H9 (cell line): Measurements from ENCODE around the gene DNAI2. TPM values are rescaled to one million over a fixed set of nuclear protein-coding genes. Genes with fewer than 3 reads are reported as not detected.

Source experiments
- DNase-seq: peaks from one replicate; pipeline ENCODE4 v3.0.0-alpha.2; 2017
- H2AFZ ChIP-seq: one replicate; pipeline ENCODE4 v1.6.1; 2013; ENCODE audit warnings: mild to moderate bottlenecking, low read length, control low read depth, moderate library complexity
- H2AK5ac ChIP-seq: 2 replicates; pipeline ENCODE4 v1.6.1; 2013; ENCODE audit warnings: low read length, control low read depth, mixed read lengths; ENCODE audit not compliant: insufficient read length
- H2BK120ac ChIP-seq: one replicate; pipeline ENCODE4 v1.6.1; 2013; ENCODE audit warnings: low read depth, mild to moderate bottlenecking, low read length, control low read depth, inconsistent platforms; ENCODE audit not compliant: poor library complexity, severe bottlenecking
- H2BK12ac ChIP-seq: 2 replicates; pipeline ENCODE4 v1.6.1; 2013; ENCODE audit warnings: low read length, control low read depth, mixed read lengths, low read depth; ENCODE audit not compliant: insufficient read length
- H2BK15ac ChIP-seq: 2 replicates; pipeline ENCODE4 v1.6.1; 2013; ENCODE audit warnings: low read depth, low read length, control low read depth
- H2BK20ac ChIP-seq: one replicate; pipeline ENCODE4 v1.6.1; 2013; ENCODE audit warnings: low read depth, mild to moderate bottlenecking, low read length, control low read depth, inconsistent platforms; ENCODE audit not compliant: poor library complexity, severe bottlenecking
- H2BK5ac ChIP-seq: 2 replicates; pipeline ENCODE4 v1.6.1; 2013; ENCODE audit warnings: low read length, control low read depth, mixed read lengths; ENCODE audit not compliant: insufficient read length
- H3K14ac ChIP-seq: 2 replicates; pipeline ENCODE4 v1.6.1; 2013; ENCODE audit warnings: low read length, control low read depth; ENCODE audit not compliant: insufficient read depth
- H3K18ac ChIP-seq: 2 replicates; pipeline ENCODE4 v1.6.1; 2013; ENCODE audit warnings: low read depth, mild to moderate bottlenecking, mixed read lengths, low read length, control low read depth; ENCODE audit not compliant: insufficient read length
- H3K23ac ChIP-seq: 2 replicates; pipeline ENCODE4 v1.6.1; 2013; ENCODE audit warnings: low read length, control low read depth, mixed read lengths, low read depth; ENCODE audit not compliant: insufficient read length
- H3K23me2 ChIP-seq: 2 replicates; pipeline ENCODE4 v1.6.1; 2013; ENCODE audit warnings: low read depth, mild to moderate bottlenecking, mixed read lengths, low read length, control low read depth; ENCODE audit not compliant: insufficient read length, poor library complexity, severe bottlenecking
- H3K27ac ChIP-seq: 2 replicates; pipeline ENCODE4 v1.5.1; 2013; ENCODE audit warnings: low read length, control low read depth, mixed read lengths, low read depth; ENCODE audit not compliant: insufficient read length
- H3K27me3 ChIP-seq: 2 replicates; pipeline ENCODE4 v1.6.1; 2013; ENCODE audit warnings: low read length, control low read depth, inconsistent platforms; ENCODE audit not compliant: insufficient read depth
- H3K4ac ChIP-seq: 2 replicates; pipeline ENCODE4 v1.6.1; 2013; ENCODE audit warnings: low read depth, mild to moderate bottlenecking, control low read depth, inconsistent platforms, low read length, moderate library complexity
- H3K4me1 ChIP-seq: 2 replicates; pipeline ENCODE4 v1.6.1; 2013; ENCODE audit warnings: low read length, control low read depth, inconsistent platforms; ENCODE audit not compliant: insufficient read depth
- H3K4me2 ChIP-seq: 2 replicates; pipeline ENCODE4 v1.6.1; 2013; ENCODE audit warnings: low read length, control low read depth, mixed read lengths; ENCODE audit not compliant: insufficient read length, insufficient read depth
- H3K56ac ChIP-seq: 2 replicates; pipeline ENCODE4 v1.6.1; 2013; ENCODE audit warnings: low read depth, mild to moderate bottlenecking, mixed read lengths, low read length, control low read depth; ENCODE audit not compliant: insufficient read length
- H3K79me1 ChIP-seq: 2 replicates; pipeline ENCODE4 v1.6.1; 2013; ENCODE audit warnings: low read depth, mild to moderate bottlenecking, moderate library complexity, low read length, control low read depth, inconsistent platforms; ENCODE audit not compliant: insufficient read depth, poor library complexity, severe bottlenecking
- H3K79me2 ChIP-seq: 2 replicates; pipeline ENCODE4 v1.6.1; 2013; ENCODE audit warnings: low read length, control low read depth, inconsistent platforms; ENCODE audit not compliant: insufficient read depth
- H3K9ac ChIP-seq: 2 replicates; pipeline ENCODE4 v1.6.1; 2013; ENCODE audit warnings: low read length, control low read depth, mixed read lengths; ENCODE audit not compliant: insufficient read length; ENCODE audit errors: extremely low read depth
- H3K9me3 ChIP-seq: one replicate; pipeline ENCODE4 v1.6.1; 2013; ENCODE audit warnings: low read depth, low read length, inconsistent platforms; ENCODE audit not compliant: control insufficient read depth
- H3T11ph ChIP-seq: one replicate; pipeline ENCODE4 v1.6.1; 2013; ENCODE audit warnings: mild to moderate bottlenecking, low read length, control low read depth, inconsistent platforms
- H4K20me1 ChIP-seq: one replicate; pipeline ENCODE4 v1.6.1; 2013; ENCODE audit not compliant: control insufficient read depth, insufficient read length, insufficient read depth
- H4K5ac ChIP-seq: 2 replicates; pipeline ENCODE4 v1.6.1; 2013; ENCODE audit warnings: low read depth, mild to moderate bottlenecking, mixed read lengths, low read length, control low read depth; ENCODE audit not compliant: insufficient read length
- H4K8ac ChIP-seq: replicated peaks from 2 replicates; pipeline ENCODE4 v1.6.1; 2013; ENCODE audit warnings: low read length, control low read depth, mixed read lengths, low read depth; ENCODE audit not compliant: insufficient read length
- H4K91ac ChIP-seq: 2 replicates; pipeline ENCODE4 v1.6.1; 2013; ENCODE audit warnings: low read depth, mild to moderate bottlenecking, moderate library complexity, mixed read lengths, low read length, control low read depth; ENCODE audit not compliant: insufficient read length
- H3K27ac Mint-ChIP-seq, 3 experiments: 2 replicates in 2 of 3; 3 replicates in 1 of 3; pipeline ENCODE4 v1.8.0; 2020 to 2021; ENCODE audit warnings: mixed read lengths in 3 of 3, mild to moderate bottlenecking in 1 of 3, moderate library complexity in 1 of 3
- H3K27me3 Mint-ChIP-seq: 2 replicates; pipeline ENCODE4 v1.8.0; 2021; ENCODE audit warnings: low read depth, mild to moderate bottlenecking, moderate library complexity, mixed read lengths
- H3K36me3 Mint-ChIP-seq, 3 experiments: 2 replicates in 2 of 3; 3 replicates in 1 of 3; pipeline ENCODE4 v1.8.0; 2020 to 2021; ENCODE audit warnings: low read depth in 3 of 3, mixed read lengths in 3 of 3; ENCODE audit not compliant: insufficient read depth in 1 of 3
- H3K4me1 Mint-ChIP-seq, 2 experiments: 2 replicates each; pipeline ENCODE4 v1.8.0; 2020; ENCODE audit warnings: mixed read lengths in 2 of 2
- H3K4me3 Mint-ChIP-seq, 2 experiments: 2 replicates in 1 of 2; 3 replicates in 1 of 2; pipeline ENCODE4 v1.8.0; 2020 to 2021; ENCODE audit warnings: mild to moderate bottlenecking in 2 of 2, mixed read lengths in 2 of 2, moderate library complexity in 1 of 2
- H3K9me3 Mint-ChIP-seq, 2 experiments: 2 replicates in 1 of 2; 3 replicates in 1 of 2; pipeline ENCODE4 v1.8.0; 2020; ENCODE audit warnings: mild to moderate bottlenecking in 2 of 2, mixed read lengths in 2 of 2, moderate library complexity in 1 of 2
- WGBS: extraction: QIAGEN DNeasy Blood & Tissue Kit; methylation state at CpG from one replicate; pipeline ENCODE4 v1.1.7; 2013; ENCODE audit warnings: missing lambda C conversion rate, low lambda C conversion rate, mixed read lengths; ENCODE audit not compliant: insufficient read length; ENCODE audit errors: extremely low coverage; 5-methylcytosine and 5-hydroxymethylcytosine counted together
- total RNA-seq: library from RNA; stranded (reverse); gene quantifications from 2 replicates; pipeline ENCODE4 v1.2.1, GENCODE V29; 2021
- TF ChIP-seq, protein P1 (sequence below): fragments of 200-600 bp; sonication (generic); conservative IDR thresholded peaks from 3 replicates; pipeline ENCODE4 v1.8.0; 2021; ENCODE audit warnings: antibody characterized with exemption, mild to moderate bottlenecking

The DNAI2 gene
- total RNA-seq, 1 experiment from 2014 or later: not detected

DNA sequence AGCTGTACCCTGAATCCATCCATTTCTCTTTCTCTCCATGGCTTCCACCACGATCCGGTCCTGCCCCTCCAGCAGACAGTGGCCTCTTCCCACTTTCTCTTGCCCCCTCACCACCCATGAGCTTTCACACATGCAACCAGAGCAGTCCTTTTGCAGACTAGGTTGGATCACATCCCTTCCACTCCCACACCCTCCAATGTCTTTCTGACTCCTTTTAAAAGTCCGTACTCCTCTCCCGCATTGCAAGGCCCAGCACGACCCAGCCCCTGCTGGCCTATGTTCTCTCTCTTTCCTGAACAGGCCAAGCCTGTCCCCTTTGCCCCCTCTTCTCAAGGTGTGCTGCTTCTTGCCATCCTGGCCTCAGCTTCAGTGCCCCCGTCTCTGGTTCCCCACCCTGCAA, 22.5 kb upstream of the DNAI2 start:
- Mint-ChIP-seq H3K4me3 (no peak overlapping the region), H3K27me3 (peaks cover 13% of the 10 kb centered on the region), H3K9me3 (peaks cover 3 to 12% of the 10 kb centered on the region in 2 experiments), H3K4me1 (peaks cover 6 to 20% of the 10 kb centered on the region in 2 experiments), H3K36me3 (peaks cover 2 to 12% (median 11%) of the 10 kb centered on the region in 3 experiments; a peak in 6 of 7 replicates), H3K27ac (no peak overlapping the region; a peak in 1 of 7 replicates)
- H3K4me2 ChIP-seq: no peak overlapping the region
- no peak overlapping the region for H2BK120ac ChIP-seq
- H2BK12ac ChIP-seq: no peak overlapping the region
- H3K27ac ChIP-seq: no peak overlapping the region
- no peak overlapping the region for H4K8ac ChIP-seq
- H3K56ac ChIP-seq: no peak overlapping the region
- H3K4ac ChIP-seq: no peak overlapping the region
- H3K4me1 ChIP-seq: no peaks in the 10 kb centered on the region
- no peak overlapping the region for H2AFZ ChIP-seq
- no peak overlapping the region for H2BK5ac ChIP-seq
- H3K79me2 ChIP-seq: no peaks in the 10 kb centered on the region
- no peak overlapping the region for H3K14ac ChIP-seq
- H3K79me1 ChIP-seq: no peaks in the 10 kb centered on the region
- no peak overlapping the region for H2BK20ac ChIP-seq
- H3K23me2 ChIP-seq: no peaks in the 10 kb centered on the region
- no peak overlapping the region for H3K23ac ChIP-seq
- H3K27me3 ChIP-seq: no peaks in the 10 kb centered on the region
- no peak overlapping the region for H2AK5ac ChIP-seq
- WGBS: no CpG with 5 or more reads among the region's 6 CpGs
- no peak overlapping the region for H4K5ac ChIP-seq
- no peaks in the 10 kb centered on the region for H3K9me3 ChIP-seq
- H4K20me1 ChIP-seq: no peaks in the 10 kb centered on the region
- no peak overlapping the region for H4K91ac ChIP-seq
- H3T11ph ChIP-seq: no peak overlapping the region
- H3K18ac ChIP-seq: no peak overlapping the region
- TF ChIP-seq, protein P1, sequence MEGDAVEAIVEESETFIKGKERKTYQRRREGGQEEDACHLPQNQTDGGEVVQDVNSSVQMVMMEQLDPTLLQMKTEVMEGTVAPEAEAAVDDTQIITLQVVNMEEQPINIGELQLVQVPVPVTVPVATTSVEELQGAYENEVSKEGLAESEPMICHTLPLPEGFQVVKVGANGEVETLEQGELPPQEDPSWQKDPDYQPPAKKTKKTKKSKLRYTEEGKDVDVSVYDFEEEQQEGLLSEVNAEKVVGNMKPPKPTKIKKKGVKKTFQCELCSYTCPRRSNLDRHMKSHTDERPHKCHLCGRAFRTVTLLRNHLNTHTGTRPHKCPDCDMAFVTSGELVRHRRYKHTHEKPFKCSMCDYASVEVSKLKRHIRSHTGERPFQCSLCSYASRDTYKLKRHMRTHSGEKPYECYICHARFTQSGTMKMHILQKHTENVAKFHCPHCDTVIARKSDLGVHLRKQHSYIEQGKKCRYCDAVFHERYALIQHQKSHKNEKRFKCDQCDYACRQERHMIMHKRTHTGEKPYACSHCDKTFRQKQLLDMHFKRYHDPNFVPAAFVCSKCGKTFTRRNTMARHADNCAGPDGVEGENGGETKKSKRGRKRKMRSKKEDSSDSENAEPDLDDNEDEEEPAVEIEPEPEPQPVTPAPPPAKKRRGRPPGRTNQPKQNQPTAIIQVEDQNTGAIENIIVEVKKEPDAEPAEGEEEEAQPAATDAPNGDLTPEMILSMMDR: no peak
- DNase-seq: no peak
- no peak overlapping the region for H3K9ac ChIP-seq
- no peak overlapping the region for H2BK15ac ChIP-seq
